ACC112 (cell line): ENCODE results near the gene PPP1R13B.
"Not testable (repeated sequence)": the region's sequence is repeated elsewhere in the genome, so short reads cannot be mapped to it uniquely, and the experiment has no call there.

Experiments used
- H2AFZ ChIP-seq: fragments of 200-600 bp; sonication (generic); one replicate; pipeline ENCODE4 v1.6.0; 2017; ENCODE audit warnings: antibody characterized with exemption, low read length; ENCODE audit not compliant: unreplicated experiment
- H3K27ac ChIP-seq: fragments of 200-600 bp; sonication (generic); 2 replicates; pipeline ENCODE4 v1.5.1; 2014; ENCODE audit warnings: low read depth, mild to moderate bottlenecking, antibody characterized with exemption, low read length, moderate library complexity
- H3K27me3 ChIP-seq: fragments of 200-600 bp; sonication (generic); 2 replicates; pipeline ENCODE4 v1.6.1; 2014; ENCODE audit warnings: mild to moderate bottlenecking, antibody characterized with exemption, low read length, moderate library complexity, mixed read lengths; ENCODE audit not compliant: insufficient read depth
- H3K36me3 ChIP-seq: fragments of 200-600 bp; sonication (generic); 2 replicates; pipeline ENCODE4 v1.6.1; 2016; ENCODE audit warnings: mild to moderate bottlenecking, antibody characterized with exemption, low read length, moderate library complexity, mixed read lengths; ENCODE audit not compliant: insufficient read depth
- H3K4me1 ChIP-seq: fragments of 200-600 bp; sonication (generic); one replicate; pipeline ENCODE4 v1.6.1; 2016; ENCODE audit warnings: low read length, mixed read lengths; ENCODE audit not compliant: insufficient read depth, unreplicated experiment, control insufficient read depth
- H3K4me3 ChIP-seq: fragments of 200-600 bp; sonication (generic); 2 replicates; pipeline ENCODE4 v1.5.1; 2014; ENCODE audit warnings: mild to moderate bottlenecking, low read depth, low read length
- H3K79me2 ChIP-seq: fragments of 200-600 bp; sonication (generic); one replicate; pipeline ENCODE4 v1.6.0; 2016; ENCODE audit warnings: low read length; ENCODE audit not compliant: control insufficient read depth, unreplicated experiment, insufficient read depth

PPP1R13B gene

DNA sequence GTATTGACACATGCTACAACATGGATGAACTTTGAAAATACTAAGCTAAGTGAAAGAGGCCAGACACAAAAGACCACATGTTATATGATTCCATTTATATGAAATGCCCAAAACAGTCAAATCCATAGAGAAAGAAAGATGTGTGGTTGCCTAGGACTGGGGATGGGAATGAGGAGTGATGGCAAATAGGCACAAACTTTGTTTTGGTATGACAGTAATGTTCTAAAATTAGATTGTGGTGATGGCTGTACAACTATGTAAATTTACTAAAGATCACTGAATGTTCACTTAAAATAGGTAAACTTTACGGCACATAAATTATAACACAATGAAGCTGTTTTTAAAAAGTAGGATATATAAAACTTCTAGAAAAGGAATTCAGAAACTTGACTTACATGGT, 41.7 kb downstream of the PPP1R13B start:
- Histone ChIP-seq H3K27ac (no peak overlapping the region), H3K4me3 (no peak overlapping the region), H2AFZ (no peak overlapping the region), H3K36me3 (no peaks in the 10 kb centered on the region), H3K27me3 (no peaks in the 10 kb centered on the region), H3K4me1 (peaks cover 9% of the 10 kb centered on the region), H3K79me2 (no peaks in the 10 kb centered on the region)

GRCh38 chr14:103803661-103804060, 43.7 kb downstream of the PPP1R13B start:
- H3K27ac ChIP-seq, result no peak overlapping the region
- no peaks in the 10 kb centered on the region for H3K27me3 ChIP-seq
- no peak overlapping the region for H2AFZ ChIP-seq
- H3K4me3 ChIP-seq, result no peak overlapping the region
- H3K4me1 ChIP-seq, result peaks cover 9% of the 10 kb centered on the region
- H3K36me3 ChIP-seq, result no peaks in the 10 kb centered on the region
- no peaks in the 10 kb centered on the region for H3K79me2 ChIP-seq

GRCh38 chr14:103802356-103802755, 45.0 kb downstream of the PPP1R13B start:
- Histone ChIP-seq H3K36me3 (no peaks in the 10 kb centered on the region), H3K4me3 (no peak overlapping the region), H3K4me1 (peaks cover 9% of the 10 kb centered on the region), H3K27me3 (no peaks in the 10 kb centered on the region), H3K27ac (no peak overlapping the region), H3K79me2 (no peaks in the 10 kb centered on the region), H2AFZ (no peak overlapping the region)

- Histone ChIP-seq H3K4me3 (no peak overlapping the region), H2AFZ (no peak overlapping the region), H3K27ac (no peak overlapping the region), H3K79me2 (no peaks in the 10 kb centered on the region), H3K4me1 (peaks cover 9% of the 10 kb centered on the region), H3K27me3 (no peaks in the 10 kb centered on the region), H3K36me3 (no peaks in the 10 kb centered on the region)
Observed at GRCh38 chr14:103801459-103801858, 45.9 kb downstream of the PPP1R13B start.

DNA sequence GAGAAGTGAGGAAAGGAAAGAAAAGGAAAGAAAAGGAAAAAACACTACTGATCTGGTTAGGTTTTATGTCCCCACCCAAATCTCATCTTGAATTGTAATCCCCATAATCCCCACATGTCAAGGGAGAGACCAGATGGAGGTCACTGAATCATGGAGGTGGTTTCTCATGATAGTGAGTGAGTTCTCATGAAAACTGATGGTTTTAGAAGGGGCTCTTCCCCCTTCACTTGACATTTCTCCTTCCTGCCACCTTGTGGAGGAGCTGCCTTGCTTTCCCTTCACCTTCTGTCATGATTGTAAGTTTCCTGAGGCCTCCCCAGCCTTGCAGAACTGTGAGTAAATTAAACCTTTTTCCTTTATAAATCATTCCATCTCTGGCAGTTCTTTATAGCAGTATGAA, 54.2 kb downstream of the PPP1R13B start:
- not testable (repeated sequence) for H2AFZ ChIP-seq, H3K4me3 ChIP-seq, H3K27me3 ChIP-seq, H3K79me2 ChIP-seq, H3K27ac ChIP-seq, H3K4me1 ChIP-seq, H3K36me3 ChIP-seq

DNA sequence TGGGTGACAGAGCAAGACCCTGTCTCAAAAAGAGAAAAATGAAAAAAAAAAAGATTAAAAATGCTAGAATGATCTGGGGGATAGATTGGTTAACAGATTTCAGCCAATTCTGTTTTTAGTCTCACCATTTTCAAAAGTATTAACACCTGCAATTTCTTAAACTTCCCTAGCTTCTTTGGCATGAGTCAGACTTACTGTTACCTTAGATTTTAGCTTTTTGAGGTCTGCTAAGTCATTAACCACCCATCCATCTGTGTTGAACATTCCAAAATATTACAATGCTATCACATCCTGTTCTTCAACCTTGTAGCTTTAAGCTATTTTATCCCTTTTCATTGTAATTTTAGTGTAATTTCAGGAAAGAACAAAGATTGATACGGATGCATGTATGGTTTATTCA, 59.3 kb downstream of the PPP1R13B start:
- Histone ChIP-seq H3K27ac (no peak overlapping the region), H3K4me1 (no peaks in the 10 kb centered on the region), H2AFZ (no peak overlapping the region), H3K4me3 (no peak overlapping the region), H3K27me3 (no peaks in the 10 kb centered on the region), H3K36me3 (no peaks in the 10 kb centered on the region), H3K79me2 (no peaks in the 10 kb centered on the region)

GRCh38 chr14:103782376-103782775, 65.0 kb downstream of the PPP1R13B start:
- Histone ChIP-seq H3K4me1 (no peaks in the 10 kb centered on the region), H3K27ac (no peak overlapping the region), H3K36me3 (no peaks in the 10 kb centered on the region), H2AFZ (no peak overlapping the region), H3K79me2 (no peaks in the 10 kb centered on the region), H3K27me3 (no peaks in the 10 kb centered on the region), H3K4me3 (no peak overlapping the region)

- not testable (repeated sequence) for H3K36me3 ChIP-seq, H3K4me3 ChIP-seq, H3K4me1 ChIP-seq, H2AFZ ChIP-seq, H3K27me3 ChIP-seq, H3K79me2 ChIP-seq, H3K27ac ChIP-seq
Observed at GRCh38 chr14:103776319-103776718, 71.1 kb downstream of the PPP1R13B start.

- H3K4me1 ChIP-seq, result no peaks in the 10 kb centered on the region
- no peak overlapping the region for H2AFZ ChIP-seq
- H3K36me3 ChIP-seq, result no peaks in the 10 kb centered on the region
Observed at GRCh38 chr14:103775506-103775905, 71.9 kb downstream of the PPP1R13B start.

GRCh38 chr14:103773521-103773920, 73.9 kb downstream of the PPP1R13B start:
- H2AFZ ChIP-seq, result no peak overlapping the region
- H3K27ac ChIP-seq, result no peak overlapping the region
- no peaks in the 10 kb centered on the region for H3K36me3 ChIP-seq
- H3K4me3 ChIP-seq, result no peak overlapping the region
- no peaks in the 10 kb centered on the region for H3K27me3 ChIP-seq
- H3K4me1 ChIP-seq, result no peaks in the 10 kb centered on the region
- H3K79me2 ChIP-seq, result no peaks in the 10 kb centered on the region

More at GRCh38 chr14:103775506-103775905, 71.9 kb downstream of the PPP1R13B start:
- no peaks in the 10 kb centered on the region for H3K79me2 ChIP-seq
- H3K4me3 ChIP-seq, result no peak overlapping the region
- H3K27ac ChIP-seq, result no peak overlapping the region
- no peaks in the 10 kb centered on the region for H3K27me3 ChIP-seq

GRCh38 chr14:103772078-103772712, 75.2 kb downstream of the PPP1R13B start:
- Histone ChIP-seq H3K79me2 (no peaks in the 10 kb centered on the region), H3K27ac (no peak overlapping the region), H3K4me1 (no peaks in the 10 kb centered on the region), H3K27me3 (no peaks in the 10 kb centered on the region), H3K4me3 (no peak overlapping the region), H2AFZ (no peak overlapping the region), H3K36me3 (no peaks in the 10 kb centered on the region)
